Measurements from ENCODE around the gene DZIP3.

DNA sequence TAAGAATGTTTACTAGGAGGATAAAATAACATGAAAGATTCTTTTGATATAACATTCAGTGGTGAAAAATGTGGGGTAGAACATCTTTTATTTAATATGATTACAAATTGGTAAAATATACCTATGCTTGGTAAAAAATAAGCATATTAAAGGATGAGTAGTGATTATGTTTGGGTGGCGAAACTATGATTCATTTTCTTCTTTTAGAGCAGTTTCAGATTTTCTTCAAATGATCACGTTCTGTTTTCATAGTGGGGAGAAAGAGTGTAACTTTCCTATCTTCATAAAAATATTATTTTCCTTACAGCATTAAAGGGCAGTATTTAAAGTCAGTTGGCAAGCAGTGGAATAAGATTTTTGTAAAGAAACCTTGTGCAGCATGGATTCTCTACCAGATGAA, 15.5 kb downstream of the DZIP3 start:
- TF ChIP-seq CTCF (IDR thresholded peaks at IDR 0.05; ENCODE audit: low read length) (no peak), EZH2 (optimal IDR thresholded peaks at IDR 0.05; ENCODE audit: low read depth, low read length) (no peak)
